HG03159 (cell line): ENCODE data around the gene TECTB.
A peak's percentile ranks its signal among the peaks of the same experiment; 100 is the strongest.

ENCODE experiments used
- ATAC-seq: cut with Tn5 transposase; IDR thresholded peaks from one replicate; pipeline ENCODE4 v1.9.1; 2021; ENCODE audit warnings: mild to moderate bottlenecking, moderate library complexity; ENCODE audit not compliant: unreplicated experiment

Gene TECTB

GRCh38 chr10:112304267-112304859 is 21.2 kb downstream of the TECTB start:
- no peak for ATAC-seq

DNA sequence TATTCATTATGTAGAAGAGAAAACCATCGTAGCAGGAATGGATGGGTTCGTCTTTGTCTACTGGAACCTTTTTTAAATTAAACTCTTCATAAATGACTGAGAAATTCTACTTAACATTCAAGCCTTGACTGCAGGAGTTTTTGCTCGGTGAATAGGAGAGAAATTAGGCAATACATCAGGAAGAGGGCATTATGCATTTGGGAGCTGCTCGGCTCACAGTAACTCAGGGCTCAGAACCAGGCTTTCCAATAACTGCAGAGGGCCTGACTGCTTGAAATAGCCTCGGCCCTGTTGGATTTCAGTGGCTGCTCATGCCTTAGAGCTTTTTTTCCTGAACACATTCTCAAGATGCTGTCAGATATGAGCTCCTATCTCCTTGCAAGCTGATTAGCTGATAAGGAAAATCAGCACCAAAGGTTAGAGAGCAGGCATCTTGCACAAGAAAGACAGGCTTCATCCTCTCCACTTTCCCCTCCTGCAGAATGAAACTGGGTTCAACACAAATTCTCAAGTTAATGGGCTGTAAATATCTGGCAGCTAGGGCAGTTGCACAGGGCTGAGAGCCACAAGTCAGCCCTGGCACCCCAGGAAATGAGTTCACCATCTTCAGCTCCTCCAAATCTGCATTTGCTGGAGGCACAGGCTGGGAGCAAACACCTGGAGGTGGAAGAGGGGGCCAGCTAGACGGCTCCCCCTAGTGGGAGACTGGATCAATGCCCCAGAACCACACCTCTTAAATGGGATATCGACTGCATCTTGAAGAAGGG is 24.3 kb downstream of the TECTB start:
- no peak for ATAC-seq

- no peak for ATAC-seq
Measured at GRCh38 chr10:112308125-112308502, 24.9 kb downstream of the TECTB start.

- no peak for ATAC-seq
Measured at GRCh38 chr10:112311481-112311880, 28.3 kb downstream of the TECTB start.

DNA sequence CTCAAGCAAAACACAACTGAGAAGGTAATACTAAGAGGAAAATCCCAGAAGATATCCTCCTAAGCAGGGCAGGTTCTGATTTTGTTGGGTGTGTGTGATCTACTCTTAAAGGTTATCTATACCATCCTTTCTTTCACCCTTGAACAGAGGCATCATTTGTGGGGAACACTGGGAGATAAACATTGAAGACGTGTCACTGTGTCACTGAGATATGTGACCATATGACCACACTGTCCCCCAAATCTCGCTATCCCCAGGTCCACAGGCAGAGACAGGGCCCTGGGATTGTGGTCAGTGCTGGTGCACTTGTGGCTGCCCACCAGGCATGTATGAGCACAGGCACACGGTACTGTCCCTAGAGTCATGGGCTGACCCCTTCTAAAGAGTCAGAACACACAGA is 30.0 kb downstream of the TECTB start:
- no peak for ATAC-seq

GRCh38 chr10:112313911-112314310 is 30.7 kb downstream of the TECTB start:
- ATAC-seq, result no peak

- ATAC-seq, result peak; percentile 94
Measured at GRCh38 chr10:112314822-112315474, 31.7 kb downstream of the TECTB start.

DNA sequence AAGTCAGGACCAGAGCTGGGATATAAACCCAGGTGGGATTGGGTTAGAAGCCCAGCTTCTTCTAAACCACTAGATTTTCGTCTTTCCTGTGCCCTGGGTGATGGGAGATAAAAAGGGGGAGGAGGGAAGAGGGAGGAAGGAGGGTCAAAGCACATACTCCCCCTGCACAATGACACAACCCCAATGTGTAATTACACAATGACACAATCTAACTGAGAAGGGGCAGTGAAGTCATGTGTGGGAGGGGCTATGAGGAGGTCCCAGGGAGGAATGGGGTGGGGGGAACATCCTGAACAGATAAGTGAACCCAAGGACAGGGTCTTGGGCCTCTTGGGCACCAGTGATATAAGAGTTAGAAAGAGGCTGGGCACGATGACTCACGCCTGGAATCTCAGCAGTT is 44.5 kb downstream of the TECTB start:
- ATAC-seq, result no peak

GRCh38 chr10:112330162-112330561 is 47.0 kb downstream of the TECTB start:
- no peak for ATAC-seq

GRCh38 chr10:112330607-112331160 is 47.5 kb downstream of the TECTB start:
- no peak for ATAC-seq

DNA sequence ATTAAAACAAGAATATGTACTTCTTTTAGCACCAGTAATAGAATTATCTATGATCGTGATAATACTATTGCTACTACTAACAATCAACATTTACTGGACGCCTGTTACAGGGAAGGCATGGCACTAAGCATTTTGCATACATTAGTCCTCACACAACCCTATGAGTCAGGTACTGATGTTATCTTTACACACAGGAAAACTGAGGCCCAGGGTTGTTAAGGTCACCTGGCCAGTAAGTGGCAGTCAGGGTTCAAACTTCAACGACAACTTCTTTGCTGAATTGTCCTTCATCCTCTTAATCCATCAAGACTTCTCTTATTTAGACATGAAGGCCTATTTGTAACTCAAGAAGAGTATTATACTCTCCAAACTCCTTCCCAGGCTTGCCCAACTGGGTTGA is 48.8 kb downstream of the TECTB start:
- no peak for ATAC-seq

- no peak for ATAC-seq
Measured at GRCh38 chr10:112332509-112333228, 49.5 kb downstream of the TECTB start.

DNA sequence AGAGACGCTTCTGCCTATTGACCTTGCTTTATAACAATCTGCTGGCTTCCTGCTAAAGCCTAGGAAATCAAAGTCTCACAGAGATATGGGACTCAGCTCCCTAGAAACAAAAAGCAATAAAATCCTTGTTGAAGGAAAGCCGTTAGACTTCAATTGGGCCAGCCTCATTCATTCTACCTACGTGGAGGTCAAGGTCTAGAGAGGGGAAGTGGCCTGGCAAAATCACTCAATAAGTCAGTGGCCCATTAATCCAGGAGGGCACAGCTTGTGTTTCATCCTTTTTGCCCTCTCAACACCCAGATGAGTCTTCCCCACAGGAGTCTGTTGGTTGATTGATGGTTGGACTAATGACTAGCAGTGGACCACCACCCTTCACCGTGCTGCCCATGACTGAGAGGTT is 50.3 kb downstream of the TECTB start:
- no peak for ATAC-seq

DNA sequence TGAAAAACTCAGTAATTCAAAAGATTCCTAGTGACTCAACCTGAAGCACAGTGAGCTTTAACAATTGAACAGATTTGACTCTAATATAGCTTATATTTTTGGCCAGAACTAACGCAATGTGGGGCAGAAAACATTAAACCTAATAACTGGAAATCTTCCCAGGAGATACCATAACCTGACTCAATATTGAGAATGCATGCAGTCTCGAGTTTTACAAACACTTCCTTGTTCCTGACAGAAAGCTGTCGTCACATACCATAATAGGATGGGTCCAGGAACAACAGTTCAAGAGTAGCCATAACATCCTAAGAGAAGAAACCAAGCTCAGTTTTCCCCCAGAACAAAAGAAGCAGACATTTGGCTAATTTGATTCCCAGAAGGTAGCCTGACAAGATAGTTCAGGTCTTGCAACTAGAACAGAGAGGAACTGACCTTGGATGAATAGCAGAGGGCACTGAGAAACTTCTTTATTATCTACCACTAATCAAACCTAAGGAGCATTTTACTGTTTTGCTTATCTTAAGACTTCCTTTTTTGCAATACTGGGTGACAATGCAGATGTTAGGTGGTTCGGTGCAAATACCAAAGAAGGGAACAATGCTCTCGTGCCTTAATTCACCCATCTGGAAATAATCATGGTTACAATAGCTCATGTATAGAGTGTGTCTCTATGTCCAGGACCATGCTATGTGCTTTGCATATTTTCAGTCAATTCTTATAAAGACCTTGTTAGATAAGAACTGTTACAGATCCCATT is 52.1 kb downstream of the TECTB start:
- ATAC-seq, result no peak

DNA sequence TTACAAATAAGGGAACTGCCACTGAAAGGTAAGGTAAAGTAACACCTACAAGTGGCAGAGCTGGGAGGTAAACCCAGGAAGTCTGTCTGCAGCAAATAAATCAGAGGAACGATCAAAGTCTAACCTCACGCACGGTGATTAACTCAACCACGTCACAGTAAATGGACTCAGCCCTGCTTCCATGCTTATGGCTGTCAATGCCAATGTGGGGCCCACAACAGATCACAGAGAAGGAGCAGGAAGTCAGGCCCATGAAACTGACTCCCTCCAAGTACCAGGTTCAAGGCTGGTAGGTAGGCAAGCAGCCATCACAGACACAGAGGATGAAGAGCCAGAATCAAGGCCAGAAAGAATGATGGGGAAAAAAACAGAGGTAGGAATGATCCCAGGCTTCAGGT is 52.7 kb downstream of the TECTB start:
- ATAC-seq, result no peak

DNA sequence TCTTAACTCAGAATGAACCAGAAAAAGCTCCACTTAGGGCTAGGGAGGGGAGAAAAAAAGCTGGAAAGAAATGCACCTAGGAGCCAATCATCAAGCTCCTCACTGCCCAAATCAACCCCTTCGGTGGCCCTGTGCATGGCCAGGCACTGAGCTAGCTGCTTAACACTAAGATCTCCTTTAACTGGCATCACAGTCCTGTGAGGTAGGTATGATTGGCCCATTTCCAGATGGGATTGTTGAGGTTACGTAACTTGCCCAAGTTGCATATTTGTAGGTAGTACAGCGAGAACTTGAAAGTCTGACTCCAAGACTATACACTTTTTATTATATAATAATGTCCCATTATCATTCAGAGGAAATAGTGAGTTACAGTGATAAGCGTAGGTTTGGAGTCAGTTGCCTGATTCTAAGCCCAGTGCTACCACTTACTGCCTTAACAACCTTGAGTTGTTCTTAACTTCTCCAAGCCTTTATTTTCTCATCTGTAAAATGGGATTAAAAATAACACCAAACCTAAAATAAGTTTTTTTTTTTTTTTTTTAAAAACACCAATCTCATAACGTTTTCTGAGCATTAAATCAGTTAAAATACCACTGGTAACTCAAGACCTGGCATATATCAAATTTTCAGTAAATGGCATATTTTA is 53.5 kb downstream of the TECTB start:
- no peak for ATAC-seq

DNA sequence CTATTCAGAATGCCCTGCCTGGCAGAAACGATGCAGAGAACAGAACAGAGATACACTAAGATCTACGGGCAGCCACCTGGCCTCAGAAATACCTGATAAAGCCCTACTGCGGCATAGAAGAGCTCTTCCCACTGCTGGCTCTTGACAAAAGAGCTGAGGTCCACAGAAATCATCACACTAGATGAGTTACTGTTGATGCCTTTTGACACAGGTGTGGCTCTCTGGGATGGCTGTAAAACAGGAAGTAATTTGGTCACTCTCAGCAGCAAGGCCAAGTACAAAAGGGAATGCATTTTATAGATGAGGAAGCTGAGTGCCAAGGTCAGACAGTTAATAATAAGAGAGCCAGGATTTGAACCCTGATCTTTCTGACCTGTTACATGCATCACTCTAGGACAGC is 55.8 kb downstream of the TECTB start:
- no peak for ATAC-seq

GRCh38 chr10:112340601-112341000 is 57.4 kb downstream of the TECTB start:
- no peak for ATAC-seq

GRCh38 chr10:112343056-112343806 is 60.0 kb downstream of the TECTB start:
- ATAC-seq, result no peak
